NCI-H2171 (cell line): Measurements from ENCODE around the gene INF2.
A peak's percentile ranks its signal among the peaks of the same experiment; 100 is the strongest.
"Not testable (repeated sequence)": the region's sequence is repeated elsewhere in the genome, so short reads cannot be mapped to it uniquely, and the experiment has no call there.

Experiments used
- DNase-seq: peaks from one replicate; lab custom pipeline; 2025; lab: John Stamatoyannopoulos, UW

INF2 gene

DNA sequence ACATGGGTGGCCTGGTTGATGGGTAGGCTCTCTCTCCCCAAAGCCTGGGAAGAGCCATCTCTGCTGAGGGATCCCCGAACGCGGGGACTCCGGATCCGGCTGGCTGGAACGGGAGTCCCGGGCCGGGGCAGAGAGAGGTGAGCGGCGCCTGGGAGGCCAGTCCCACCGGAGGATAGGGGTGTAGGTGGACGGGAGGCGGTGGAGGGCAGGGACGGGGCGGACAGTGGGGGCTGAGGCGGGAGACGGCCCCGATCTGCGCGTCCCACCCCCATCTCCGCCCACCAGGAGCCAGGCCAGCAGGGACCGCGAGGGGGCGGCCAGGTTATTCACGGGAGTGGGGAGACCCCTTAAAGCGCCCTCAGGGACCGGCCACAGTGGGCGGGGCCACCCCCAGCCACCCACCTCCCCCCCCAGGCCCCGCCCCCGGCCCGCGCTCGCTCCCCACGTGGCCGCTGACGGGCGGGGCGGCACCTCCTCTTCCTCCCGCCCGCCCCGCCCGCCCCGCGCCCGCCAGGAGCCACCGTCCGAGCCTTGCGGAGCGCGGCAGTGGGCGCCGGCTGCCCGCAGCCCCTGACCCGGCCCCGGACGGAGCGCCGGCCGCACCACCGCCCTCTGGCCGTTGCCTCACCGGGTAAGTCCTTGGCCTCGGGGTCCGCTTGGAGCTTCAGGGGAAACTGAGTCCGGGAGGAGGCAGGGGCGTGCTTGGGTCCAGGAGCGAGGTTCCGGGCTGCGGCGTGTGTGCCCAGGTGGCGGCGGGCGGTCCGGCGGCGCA is at the start of gene INF2:
TSS of gene INF2 (plus strand) at position 510 of the 772 bp plus-strand sequence. CDS start 11,748 bp downstream, outside the sequence.
- DNase-seq, result peak; percentile 54

DNA sequence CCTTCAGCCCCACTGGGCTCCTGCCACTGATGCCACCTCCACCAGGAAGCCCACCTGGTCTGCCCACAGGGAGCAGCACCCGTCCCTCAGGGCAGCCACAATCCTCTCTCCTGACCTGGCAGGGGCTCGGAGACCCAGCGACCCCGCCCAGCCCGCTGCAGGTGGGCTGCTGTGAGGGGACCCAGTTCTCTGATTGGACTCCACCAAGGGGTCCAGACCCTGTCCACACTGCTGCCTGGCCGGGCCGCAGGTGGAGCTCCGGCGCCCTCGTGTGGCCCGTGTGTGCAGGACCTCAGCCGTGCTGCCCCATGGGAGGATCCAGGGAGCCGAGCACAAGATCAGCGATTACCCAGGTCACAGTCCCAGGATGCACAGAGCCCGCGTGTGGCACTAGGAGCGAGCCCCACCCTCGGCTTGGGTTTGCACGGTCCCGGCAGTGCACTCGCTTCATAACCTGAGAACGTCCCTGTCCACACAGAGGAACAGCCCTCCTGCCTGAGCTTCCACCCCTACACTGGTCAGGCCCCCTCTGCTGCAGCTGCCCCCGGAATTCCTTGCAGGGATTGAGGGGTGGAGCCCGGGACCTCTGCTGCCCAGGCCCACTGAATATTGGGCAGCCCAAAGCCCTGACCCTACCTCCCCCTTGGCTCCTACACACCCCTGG is 49.4 kb upstream of the INF2 start:
- peak; percentile 78 for DNase-seq

DNA sequence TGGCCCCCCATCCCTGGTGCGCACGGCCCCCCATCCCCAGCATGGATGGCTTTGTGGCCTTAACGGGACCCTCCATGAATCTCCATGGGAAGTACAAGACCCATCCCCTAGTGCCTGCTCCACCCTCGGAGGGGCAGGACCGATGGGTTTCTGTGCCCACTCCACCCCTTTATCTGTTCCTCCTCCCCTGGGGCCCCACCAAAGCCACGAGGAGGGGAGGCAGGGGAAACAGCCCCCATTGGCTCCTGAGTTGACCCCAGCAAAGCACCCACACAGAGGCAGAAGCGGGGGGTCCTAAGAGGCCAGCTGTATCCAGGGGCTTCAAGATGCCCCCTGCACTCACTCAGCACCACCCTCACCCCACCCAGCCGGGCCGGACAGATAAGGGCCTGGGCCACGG is 48.7 kb upstream of the INF2 start:
- DNase-seq, result no peak

DNA sequence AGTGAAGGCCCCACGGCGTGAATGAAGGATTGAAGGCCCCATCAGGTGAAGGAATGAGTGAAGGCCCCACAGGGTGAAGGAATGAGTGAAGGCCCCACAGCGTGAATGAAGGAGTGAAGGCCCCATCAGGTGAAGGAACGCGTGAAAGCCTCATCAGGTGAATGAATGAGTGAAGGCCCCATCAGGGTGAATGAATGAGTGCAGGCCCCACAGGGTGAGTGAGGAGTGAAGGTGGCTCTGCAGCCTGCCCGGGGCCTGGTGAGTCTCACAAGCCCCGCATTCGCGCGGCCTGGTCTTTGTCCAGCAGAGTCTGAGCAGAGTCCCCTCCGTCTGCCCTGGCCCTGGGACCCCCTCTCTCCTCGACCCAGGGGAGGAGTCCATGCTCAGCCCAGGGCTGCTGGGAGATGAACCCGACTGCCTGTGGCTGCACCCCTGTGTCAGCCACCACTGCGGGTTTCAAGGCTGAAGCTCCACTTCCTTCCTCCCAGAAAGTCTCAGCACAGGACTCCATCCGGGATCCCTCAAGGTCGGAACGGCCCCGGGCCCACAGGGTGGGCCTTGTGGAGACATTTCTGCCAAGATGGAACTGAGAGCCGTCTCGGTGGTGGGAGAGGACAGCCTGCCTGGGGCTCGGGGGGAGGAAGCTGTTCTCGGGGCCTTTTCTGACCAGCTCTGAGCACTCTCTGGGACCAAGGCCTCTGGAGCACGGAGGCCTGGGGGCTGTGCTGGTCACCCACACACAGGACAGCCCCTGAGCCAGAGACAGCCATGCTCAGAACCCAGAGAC is 47.5 kb upstream of the INF2 start:
- no peak for DNase-seq

DNA sequence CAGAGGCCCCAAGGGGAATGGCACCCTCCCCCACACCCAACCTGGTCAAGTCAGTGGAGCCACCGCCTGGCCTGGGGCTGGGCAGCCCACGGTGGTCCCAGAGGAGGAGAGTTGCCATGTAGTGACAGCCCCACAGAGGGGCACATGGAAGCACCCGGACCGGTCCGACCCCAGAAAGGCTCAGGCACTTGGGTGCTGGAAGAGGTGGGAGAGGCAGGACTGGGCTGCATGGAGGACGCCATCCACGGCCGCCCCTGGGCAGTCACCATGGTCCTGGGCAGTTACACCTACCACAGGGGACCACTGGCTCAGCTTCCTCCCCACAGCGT is 46.9 kb upstream of the INF2 start:
- no peak for DNase-seq

DNA sequence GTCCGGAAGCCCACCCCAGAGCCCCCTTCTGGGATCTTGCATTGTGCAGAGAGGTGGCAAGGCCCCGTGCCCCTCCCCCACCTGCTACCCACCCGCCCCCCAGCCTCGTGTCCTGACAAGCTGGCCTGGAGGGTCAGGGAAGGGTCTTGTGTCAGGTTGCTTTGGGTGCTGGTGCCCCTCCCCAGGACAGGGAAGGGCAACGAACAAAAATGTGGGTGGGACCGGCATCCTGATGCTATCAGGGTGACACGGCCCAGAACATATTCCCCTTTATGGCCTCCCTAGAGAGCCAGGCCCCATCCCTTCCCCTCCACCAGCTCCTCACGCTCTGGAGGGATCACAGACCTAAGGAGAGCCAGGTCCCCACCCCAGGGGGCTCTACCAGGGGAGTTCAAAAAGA is 46.1 kb upstream of the INF2 start:
- no peak for DNase-seq

DNA sequence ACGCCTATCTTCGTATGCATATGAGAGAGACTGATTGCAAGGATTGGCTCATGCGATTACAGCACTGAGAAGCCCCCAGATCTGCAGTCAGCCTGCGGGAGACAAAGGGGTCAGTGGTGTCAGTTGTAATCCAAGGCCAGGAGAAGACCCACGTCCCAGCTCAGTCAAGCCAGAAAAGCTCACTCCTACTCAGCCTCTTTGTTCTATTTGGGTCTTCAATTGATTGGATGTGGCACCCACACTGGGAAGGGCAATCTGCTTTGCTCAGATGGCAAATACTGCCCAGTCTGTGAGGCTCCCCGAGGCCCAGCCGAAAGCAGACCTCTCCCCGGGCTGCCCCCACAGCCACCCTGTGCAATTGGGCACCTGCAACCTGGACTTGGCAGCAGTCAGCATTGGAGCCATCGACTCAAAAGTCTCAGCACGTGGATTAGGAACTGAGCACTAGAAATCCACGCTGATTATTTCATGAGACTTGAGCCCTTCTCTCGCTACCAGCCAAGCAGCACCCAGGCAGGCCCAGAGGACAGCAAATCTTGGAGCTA is 45.3 kb upstream of the INF2 start:
- no peak for DNase-seq

DNA sequence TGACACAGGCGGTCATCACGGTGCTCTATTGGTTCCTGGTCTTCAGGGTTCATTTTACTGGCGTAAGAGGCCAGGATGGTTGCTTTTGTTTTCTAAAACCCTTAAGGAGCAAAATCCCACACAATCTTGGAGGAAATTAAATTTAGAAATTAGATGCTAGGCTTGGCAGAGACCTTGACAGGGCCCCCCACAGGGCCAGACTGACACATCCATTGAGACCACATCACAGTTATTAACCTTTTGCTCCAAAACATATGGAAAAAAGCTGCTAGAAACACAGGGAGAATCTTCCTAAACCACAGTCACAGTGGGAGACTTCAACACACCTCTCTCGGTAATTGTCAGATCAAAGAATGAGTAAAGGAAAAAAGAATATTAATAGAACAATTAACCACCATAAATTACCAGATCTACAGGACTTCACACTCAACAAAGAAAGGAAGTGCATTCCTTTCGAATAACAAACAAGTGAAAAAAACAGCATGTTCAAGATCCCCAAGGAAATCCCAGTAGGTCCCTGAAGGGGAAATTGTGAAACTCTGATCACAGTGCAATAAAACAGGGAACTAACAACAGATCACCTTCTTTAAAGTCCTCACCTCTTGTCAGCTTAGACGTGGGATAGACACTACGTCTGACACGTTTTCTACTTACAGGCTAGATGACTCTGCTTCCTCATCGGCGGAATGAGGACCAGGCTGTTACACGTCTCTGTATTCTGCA is 44.6 kb upstream of the INF2 start:
- no peak for DNase-seq

DNA sequence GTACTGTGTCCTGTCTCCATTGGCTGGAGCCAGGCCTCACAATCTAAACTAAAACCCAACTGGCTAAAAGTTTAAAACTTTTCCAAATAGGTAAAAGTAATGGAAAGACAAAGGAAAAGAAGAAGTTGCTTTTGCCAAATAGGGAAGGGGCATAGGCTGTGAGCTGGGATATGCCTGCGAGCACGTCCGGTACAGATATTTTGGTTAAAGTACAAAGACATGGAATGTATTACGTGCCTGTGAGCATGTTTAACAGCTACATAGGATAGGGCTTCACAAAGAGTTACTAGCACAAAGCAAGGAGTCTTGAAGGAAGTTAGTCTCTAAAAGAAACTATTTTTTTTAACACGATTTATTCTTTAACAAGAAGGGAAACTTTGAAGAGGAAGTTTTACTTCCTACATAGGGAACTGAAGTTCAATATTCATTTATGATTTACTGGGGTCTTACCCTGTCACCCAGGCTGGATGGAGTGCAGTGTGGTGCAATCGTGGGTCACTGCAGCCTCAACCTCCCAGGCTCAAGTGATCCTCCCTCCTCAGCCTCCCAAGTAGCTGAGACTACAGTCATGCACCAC is 41.9 kb upstream of the INF2 start:
- no peak for DNase-seq

DNA sequence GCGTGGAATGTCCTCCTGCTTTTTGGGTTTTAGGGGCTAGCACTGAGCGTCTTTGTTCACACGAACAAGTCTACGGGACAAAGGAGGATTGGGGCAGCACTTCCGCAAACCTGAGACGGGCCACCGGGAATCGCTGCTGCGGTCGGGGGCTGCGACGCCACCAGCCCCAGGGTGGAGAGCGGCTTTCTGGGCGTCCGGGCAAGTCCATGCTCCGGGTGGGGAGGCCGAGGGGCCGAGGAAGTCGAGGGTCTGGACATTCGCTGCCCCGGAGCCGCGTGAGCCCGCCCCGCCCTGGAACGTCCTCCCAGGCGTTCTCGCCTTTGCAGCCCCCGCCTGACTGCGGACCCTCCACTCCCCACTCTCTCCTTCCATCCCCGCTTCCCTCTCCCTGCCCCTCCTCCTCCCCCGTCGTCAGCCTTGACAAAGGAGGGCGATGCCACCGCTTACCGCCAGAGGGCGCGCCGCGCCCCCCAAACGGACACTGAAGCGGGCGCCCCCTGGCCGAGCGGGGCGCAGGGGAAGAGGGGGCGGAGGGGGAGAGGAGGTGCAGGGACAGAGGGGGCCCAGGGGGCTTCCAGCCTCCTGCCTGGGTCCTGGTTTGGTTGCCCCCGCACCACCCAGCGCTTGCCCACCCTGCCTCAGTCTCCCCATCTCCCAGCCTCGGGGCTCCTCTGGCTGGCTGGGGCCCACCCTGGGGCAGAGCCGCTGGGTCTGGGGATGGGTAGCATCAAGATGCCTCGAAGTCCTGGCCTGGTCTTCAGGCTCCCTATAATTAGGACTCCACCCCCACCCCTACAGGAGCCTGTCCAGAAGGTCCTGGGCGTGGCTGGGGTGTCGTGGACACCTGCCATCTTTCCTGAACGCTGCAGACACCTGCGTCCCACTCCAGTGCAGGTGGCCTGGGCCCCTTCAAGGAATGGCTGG is 39.1 kb upstream of the INF2 start:
- peak; percentile 24 for DNase-seq

DNA sequence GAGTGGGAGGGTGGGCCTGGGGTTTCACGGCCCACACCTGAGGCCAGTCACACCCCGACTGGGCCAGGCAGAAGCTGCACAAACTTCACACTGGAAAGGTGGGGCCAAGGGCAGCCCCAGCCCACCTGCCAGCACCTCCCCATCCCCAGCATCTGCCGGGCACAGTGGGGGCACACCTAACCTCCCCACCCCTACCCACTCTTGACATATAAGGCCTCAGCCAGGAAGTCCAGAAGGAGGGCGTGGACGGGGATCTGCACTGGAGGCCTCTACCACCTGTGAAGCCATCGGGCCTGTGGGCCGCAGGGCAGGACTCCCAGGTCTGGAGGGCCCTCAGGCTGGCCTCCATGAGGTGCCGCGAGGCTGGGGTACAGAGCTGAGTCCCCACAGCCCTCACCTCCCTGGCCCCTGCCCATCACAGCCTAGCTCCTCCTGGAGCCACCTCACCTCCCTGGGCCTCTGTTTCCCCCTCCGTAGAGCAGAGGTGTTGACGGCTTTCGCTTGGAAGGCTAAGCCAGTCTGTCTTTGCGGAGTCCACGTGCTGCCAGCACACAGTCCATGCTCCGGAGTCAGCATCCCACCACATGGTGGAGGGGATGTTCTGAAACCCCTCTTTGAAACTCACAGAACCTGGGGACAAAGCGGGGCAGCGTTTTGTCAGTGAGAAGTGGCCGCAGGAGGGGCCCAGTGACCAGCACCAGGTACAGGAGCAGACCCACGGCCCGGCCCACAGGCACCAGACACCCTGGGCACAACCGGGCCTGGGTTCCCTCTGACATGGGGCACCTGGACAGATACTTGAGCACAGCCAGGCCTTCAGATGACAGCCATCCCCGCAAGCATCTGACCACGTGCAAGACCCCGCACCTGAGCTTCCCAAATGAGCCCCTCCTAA is 38.2 kb upstream of the INF2 start:
- DNase-seq, result no peak

DNA sequence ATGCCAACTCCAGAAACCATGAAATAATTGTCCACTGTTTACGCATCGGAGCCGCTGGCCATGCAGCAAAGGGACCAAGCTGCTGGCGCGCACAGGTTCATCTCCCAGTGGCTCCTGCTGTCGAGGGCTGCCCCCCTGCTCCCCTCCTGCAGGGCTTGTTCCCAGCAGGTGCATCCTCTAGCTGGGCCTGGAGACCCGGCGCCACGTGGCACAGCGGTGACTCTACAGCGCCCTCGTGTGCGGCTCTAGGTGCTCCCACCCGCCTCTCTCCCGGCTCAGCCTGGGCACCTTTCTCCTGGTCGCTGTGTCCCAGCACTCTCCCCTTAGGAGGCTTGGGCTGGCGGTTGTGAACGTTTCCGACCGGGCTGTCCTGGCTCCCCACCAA is 37.5 kb upstream of the INF2 start:
- no peak for DNase-seq

DNA sequence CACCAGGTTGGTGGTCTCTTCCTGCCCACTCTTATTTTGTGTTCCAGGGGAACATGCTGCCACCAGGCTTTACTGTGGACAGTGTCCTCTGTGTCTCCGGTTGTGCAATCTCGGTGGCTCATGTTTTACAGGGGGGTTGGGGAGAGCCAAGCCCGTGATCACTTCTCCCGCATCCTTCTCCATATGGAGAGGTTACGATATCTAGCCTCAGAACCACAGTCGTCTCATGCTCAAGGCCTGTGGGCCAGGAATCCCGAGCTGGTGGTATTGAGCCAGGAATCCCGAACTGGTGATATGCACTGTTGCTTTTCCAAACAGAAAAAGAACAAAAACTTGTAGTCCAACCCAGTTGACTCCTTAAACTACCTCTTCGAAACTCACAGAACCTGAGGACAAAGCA is 37.0 kb upstream of the INF2 start:
- no peak for DNase-seq

DNA sequence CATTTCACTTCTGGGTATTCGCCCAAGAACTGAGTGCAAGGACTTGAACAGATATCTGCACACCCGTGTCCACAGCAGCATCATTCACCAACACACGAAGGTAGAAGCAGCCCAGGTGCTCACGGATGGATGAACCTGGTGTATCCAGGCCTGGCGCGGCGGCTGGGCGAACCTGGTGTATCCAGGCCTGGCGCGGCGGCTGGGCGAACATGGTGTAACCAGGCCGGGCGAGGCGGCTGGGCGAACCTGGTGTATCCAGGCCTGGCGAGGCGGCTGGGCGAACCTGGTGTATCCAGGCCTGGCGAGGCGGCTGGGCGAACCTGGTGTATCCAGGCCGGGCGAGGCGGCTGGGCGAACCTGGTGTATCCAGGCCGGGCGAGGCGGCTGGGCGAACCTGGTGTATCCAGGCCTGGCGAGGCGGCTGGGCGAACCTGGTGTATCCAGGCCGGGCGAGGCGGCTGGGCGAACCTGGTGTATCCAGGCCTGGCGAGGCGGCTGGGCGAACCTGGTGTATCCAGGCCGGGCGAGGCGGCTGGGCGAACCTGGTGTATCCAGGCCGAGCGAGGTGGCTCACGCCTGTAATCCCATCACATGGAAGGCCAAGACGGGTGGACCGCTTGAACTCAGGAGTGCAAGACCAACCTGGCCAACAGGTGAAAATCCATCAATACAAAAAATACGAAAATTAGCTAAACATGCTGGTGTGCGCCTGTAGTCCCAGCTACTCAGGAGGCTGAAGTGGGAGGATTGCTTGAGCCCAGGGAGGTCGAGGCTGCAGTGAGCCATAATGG is 36.1 kb upstream of the INF2 start:
- DNase-seq, result not testable (repeated sequence)

DNA sequence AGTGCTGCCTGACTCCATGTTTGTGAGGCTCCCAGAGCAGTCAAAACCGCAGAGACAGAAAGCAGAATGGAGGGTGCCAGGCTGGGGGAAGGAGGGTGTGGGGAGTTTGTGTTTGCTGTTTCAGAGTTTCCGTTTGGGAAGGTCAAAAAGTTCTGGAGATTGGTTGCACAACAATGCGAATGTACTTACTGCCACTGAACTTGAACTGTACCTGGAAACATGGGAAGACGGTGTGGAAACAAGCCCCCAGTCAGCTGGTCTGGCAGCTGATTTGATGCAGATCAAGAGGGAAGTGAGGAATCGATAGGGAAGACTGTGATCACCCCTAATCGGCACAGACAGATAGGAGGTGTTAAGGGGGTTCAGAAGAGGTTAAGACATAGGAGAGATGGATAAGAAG is 35.3 kb upstream of the INF2 start:
- no peak for DNase-seq

DNA sequence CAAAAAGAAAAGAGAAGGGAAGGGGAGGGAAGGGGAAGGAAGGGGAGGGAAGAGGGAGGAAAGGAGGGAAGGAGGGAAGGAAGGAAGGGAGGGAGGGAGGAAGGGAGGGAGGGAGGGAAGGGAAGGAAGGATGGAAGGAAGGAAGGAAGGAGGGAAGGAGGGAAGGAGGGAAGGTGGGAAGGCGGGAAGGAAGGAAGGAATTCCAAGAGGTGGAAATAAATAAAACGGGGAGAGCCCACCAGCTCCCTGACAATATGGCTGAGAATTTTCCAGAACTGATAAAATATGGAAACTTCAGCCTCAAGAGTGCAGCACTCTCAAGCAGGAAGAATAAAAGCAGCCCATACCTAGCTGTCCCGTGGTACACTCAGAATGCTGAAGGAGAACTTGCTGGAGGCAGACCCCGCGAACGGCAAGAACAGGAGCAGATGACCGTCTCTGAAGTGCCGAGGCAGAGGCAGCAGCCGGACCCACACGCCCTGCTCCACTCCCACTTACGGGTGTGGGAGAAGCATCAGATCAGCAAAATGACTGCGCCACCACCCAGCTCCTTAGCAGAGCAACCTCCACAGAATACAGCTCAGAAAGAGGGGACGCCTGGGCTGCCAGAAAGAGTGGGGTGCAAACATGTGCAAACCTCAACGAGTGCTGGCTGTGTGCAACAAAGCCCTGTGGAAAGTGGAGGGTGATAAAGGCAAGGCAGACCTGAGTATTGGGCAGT is 34.1 kb upstream of the INF2 start:
- DNase-seq, result no peak

DNA sequence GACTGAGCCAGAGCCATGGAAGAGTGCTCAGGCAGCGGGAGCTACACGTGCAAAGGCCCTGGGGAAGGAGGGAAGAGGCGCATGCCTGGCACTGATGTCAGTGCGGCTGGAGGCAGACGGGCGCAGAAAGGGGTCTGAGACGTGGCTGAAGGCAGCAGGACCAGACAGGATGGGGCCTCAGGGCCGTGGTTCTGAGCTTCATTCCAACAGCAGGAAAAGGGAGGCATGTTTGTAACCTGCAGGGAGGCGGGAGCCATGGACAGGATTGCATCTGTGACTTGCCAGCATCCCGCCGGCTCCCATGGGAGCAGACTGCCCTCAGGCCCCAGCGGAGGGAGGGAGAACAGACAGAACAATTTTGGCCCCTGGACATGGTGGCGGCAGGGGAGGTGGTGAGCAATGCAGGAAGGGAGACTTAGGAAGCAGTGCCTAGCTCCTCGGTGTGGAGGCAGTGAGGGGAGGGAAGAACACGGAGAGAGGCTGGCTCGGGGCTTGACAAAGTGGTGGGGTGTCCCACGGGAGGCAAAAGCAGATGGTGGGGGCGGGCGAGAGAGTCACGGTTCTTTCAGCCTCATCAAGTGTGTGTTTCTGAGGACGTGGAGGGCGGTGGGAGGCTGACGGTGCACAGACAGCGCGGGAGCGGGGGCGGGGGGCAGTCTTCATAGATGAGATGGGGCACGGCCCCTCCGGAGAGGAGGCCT is 33.3 kb upstream of the INF2 start:
- peak; percentile 65 for DNase-seq
